NT2/D1 (cell line): ENCODE results near the gene RNASE1.

ENCODE experiments used
- YY1 ChIP-seq: IDR thresholded peaks from 2 replicates; pipeline ENCODE4 v1.6.1; 2011; ENCODE audit not compliant: insufficient read length, insufficient read depth
- ZNF274 ChIP-seq: IDR thresholded peaks from 2 replicates; pipeline ENCODE4 v1.6.1; 2011; ENCODE audit warnings: mild to moderate bottlenecking, low read depth, low read length

GRCh38 chr14:20798318-20798717, 4.3 kb downstream of the RNASE1 start:
- TF ChIP-seq YY1: no peak
- TF ChIP-seq ZNF274: no peak
